Hepatocyte (in vitro differentiated cells): ENCODE results near the gene PDZD7.

ENCODE experiments used
- CTCF ChIP-seq: fragments of 200-600 bp; sonication (generic); IDR thresholded peaks from 2 replicates; pipeline ENCODE4 v1.5.1; 2016; ENCODE audit warnings: antibody characterized with exemption, mild to moderate bottlenecking; ENCODE audit not compliant: poor library complexity
- EZH2 ChIP-seq: fragments of 200-600 bp; sonication (generic); IDR thresholded peaks from 2 replicates; pipeline ENCODE4 v1.6.1; 2016; ENCODE audit warnings: antibody characterized with exemption, mild to moderate bottlenecking, borderline replicate concordance
- EZH2phosphoT487 ChIP-seq: fragments of 200-600 bp; sonication (generic); IDR thresholded peaks from one replicate; pipeline ENCODE4 v1.6.1; 2018; ENCODE audit warnings: antibody characterized with exemption, mild to moderate bottlenecking, low read depth, moderate library complexity; ENCODE audit not compliant: unreplicated experiment, severe bottlenecking

DNA sequence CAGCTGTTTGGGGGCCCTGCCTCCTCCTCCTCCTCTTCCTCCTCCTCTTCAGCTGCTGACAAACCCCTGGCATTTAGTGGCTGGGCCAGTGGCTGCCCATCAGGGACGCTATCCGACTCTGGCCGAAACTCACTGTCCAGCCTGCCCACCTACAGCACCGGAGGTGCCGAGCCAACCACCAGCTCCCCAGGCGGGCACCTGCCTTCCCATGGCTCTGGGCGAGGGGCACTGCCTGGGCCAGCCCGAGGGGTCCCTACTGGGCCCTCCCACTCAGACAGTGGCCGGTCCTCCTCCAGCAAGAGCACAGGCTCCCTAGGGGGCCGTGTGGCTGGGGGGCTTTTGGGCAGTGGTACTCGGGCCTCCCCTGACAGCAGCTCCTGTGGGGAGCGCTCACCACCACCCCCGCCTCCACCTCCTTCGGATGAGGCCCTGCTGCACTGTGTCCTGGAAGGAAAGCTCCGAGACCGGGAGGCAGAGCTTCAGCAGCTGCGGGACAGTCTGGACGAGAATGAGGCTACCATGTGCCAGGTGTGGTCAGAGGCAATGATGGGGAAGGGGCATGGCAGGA, 27.2 kb downstream of the PDZD7 start:
- no peak for TF ChIP-seq CTCF
- no peak for TF ChIP-seq EZH2
- TF ChIP-seq EZH2phosphoT487, result no peak
